ENCODE measurements around the gene SUV39H2.
A peak's percentile ranks its signal among the peaks of the same experiment; 100 is the strongest.

Gene SUV39H2, protein sequence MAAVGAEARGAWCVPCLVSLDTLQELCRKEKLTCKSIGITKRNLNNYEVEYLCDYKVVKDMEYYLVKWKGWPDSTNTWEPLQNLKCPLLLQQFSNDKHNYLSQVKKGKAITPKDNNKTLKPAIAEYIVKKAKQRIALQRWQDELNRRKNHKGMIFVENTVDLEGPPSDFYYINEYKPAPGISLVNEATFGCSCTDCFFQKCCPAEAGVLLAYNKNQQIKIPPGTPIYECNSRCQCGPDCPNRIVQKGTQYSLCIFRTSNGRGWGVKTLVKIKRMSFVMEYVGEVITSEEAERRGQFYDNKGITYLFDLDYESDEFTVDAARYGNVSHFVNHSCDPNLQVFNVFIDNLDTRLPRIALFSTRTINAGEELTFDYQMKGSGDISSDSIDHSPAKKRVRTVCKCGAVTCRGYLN

DNA sequence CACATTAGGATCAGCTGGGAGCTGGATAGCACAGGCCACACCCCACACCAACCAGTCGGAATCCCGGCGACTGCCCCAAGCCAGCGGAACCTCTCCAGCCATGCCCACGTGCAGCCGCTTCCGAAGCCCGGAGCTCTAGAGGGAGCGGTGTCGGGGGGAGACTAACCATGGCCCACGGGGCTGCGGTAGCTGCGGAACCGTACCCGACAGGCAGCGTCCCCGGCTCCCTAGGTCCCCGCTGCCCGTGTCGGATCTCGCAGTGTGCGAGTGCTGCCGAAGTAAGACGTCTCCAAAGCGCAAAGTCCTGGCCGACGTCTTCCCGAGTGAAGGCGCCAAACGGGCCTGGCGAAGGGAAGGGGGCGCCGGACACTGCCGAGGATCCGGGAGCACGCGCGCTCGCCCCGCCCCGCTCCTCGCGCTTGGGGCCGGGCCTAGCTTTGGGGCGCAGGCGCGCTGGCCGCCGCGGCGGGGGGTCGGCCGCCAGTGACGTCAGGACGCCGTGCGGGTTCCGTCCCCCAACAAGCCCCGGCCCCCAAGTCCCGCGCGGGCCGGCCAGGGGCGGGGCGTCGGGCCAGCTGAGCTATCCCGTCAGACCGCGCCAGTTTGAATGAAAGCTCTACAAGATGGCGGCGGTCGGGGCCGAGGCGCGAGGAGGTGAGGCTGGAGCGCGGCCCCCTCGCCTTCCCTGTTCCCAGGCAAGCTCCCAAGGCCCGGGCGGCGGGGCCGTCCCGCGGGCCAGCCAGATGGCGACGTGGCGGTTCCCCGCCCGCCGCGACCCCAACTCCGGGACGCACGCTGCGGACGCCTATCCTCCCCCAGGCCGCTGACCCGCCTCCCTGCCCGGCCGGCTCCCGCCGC, at the start of gene SUV39H2:
Gene SUV39H2, plus strand, starts transcription at position 601 of the 858 bp plus-strand sequence. Its CDS starts 23 bp downstream, at position 624.
- peak; percentile 99 for DNase-seq (ENCODE audit: low spot score)
- ChIA-PET CTCF (interaction anchor here (0.6 kb wide), 2 partner anchors 173 to 228 kb away, joined by 3 read pairs; no protein-coding TSS in a partner anchor), POLR2A (ENCODE audit: low non-redundant PET) (interaction anchor here (1.1 kb wide), 1 partner anchor 81 kb away, joined by 3 read pairs; the partner anchor contains the start of gene MEIG1)
- H3K27ac ChIP-seq = peak within 1 kb of the TSS; percentile 96
- TF ChIP-seq, protein P1, sequence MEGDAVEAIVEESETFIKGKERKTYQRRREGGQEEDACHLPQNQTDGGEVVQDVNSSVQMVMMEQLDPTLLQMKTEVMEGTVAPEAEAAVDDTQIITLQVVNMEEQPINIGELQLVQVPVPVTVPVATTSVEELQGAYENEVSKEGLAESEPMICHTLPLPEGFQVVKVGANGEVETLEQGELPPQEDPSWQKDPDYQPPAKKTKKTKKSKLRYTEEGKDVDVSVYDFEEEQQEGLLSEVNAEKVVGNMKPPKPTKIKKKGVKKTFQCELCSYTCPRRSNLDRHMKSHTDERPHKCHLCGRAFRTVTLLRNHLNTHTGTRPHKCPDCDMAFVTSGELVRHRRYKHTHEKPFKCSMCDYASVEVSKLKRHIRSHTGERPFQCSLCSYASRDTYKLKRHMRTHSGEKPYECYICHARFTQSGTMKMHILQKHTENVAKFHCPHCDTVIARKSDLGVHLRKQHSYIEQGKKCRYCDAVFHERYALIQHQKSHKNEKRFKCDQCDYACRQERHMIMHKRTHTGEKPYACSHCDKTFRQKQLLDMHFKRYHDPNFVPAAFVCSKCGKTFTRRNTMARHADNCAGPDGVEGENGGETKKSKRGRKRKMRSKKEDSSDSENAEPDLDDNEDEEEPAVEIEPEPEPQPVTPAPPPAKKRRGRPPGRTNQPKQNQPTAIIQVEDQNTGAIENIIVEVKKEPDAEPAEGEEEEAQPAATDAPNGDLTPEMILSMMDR (conservative IDR thresholded peaks at IDR 0.05; ENCODE audit: low read depth) = no peak

DNA sequence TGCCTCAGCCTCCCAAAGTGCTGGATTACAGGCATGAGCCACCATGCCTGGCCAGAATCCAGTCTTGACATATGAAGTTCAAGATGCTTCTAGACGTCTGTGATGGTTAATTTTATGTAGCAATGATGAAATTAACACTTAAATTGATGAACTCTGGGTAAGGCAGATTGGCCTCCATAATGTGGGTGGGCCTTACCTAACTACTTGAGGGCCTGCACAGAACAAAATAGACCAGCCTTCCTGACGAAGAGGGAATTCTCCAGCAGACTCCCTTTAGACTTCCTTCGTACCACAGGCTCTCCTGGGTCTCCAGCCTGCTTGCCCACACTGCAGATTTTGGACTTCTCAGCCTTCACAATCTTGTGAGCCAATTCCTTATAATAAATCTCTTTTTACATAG, 45.6 kb upstream of the SUV39H2 start:
- CTCF ChIA-PET = interaction anchor here (1.0 kb wide), 1 partner anchor 9 kb away, joined by 4 read pairs; no protein-coding TSS in a partner anchor
- TF ChIP-seq, protein P1 (conservative IDR thresholded peaks at IDR 0.05; ENCODE audit: low read depth) = no peak
- DNase-seq (ENCODE audit: low spot score) = no peak
- POLR2A ChIA-PET (ENCODE audit: low non-redundant PET) = no interaction called here
- H3K27ac ChIP-seq = no peak overlapping the region

DNA sequence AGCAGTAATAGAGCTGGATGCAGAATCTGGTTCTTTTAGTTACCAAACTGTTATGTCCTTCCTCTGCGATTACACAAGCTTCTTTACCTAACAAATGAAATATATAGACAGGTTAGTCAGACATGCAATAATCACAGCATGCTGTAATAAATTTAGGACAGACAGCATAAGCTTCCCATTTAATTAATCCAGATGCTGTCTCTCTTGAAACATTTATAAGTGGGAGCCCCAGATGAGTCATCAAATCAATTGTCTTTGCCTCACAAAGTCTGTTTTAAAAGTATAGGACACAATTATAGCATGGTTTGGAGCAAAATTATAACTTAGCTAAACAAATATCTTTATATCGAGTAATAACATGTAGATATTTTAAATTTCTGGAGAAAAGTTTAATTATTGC, 42.5 kb upstream of the SUV39H2 start:
- no peak for DNase-seq (ENCODE audit: low spot score)
- TF ChIP-seq, protein P1 (conservative IDR thresholded peaks at IDR 0.05; ENCODE audit: low read depth) = no peak
- peak overlapping the region; percentile 35; the same call in 1 of the 2 replicates for H3K27ac ChIP-seq
- CTCF ChIA-PET = interaction anchor here (1.9 kb wide), 1 partner anchor 13 kb away, joined by 6 read pairs; no protein-coding TSS in a partner anchor
- POLR2A ChIA-PET (ENCODE audit: low non-redundant PET) = interaction anchor here (0.6 kb wide), 1 partner anchor 1035 kb away, joined by 10 read pairs; no protein-coding TSS in a partner anchor

DNA sequence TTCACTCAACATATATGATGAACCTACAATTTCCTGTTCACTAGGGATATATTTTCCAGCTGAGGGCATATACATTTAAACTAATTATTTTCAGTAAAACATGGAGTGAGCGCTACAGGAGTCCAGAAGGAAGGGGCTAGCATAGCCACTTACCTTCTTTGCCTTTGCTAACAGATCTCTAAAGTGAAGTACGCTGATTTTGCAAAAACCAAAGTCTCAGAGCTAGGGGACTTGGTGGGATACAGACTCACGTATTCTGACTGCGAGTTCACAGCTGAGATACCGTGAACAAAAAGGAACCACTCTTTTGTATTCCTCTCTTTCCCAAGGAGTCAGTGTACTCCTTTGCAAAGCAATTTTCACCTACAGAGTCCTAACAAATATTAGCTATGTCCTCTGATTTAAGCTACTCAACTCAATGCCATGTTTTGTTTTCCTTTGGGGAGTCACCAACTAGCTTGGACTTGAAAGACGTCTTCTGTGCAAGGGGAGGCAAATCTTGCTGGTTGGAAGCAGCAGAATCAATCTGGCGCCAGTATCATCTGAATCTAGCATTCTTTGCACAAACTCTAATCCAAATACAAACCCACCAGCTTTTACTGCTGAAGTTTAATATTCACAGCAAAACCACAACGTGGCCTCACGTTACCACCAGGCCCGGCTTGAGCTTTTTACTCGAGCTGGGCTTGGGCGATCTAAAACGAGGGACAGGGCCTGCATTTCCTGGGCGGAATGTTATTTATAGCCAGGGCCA, 41.5 kb upstream of the SUV39H2 start:
- TF ChIP-seq, protein P1 (conservative IDR thresholded peaks at IDR 0.05; ENCODE audit: low read depth) = no peak
- ChIA-PET CTCF (interaction anchor here (0.6 to 1.9 kb wide), 3 partner anchors 14 to 269 kb away, joined by 3 to 6 read pairs (median 6); no protein-coding TSS in a partner anchor), POLR2A (ENCODE audit: low non-redundant PET) (no interaction called here)
- DNase-seq (ENCODE audit: low spot score) = no peak
- peak overlapping the region; percentile 87 for H3K27ac ChIP-seq

DNA sequence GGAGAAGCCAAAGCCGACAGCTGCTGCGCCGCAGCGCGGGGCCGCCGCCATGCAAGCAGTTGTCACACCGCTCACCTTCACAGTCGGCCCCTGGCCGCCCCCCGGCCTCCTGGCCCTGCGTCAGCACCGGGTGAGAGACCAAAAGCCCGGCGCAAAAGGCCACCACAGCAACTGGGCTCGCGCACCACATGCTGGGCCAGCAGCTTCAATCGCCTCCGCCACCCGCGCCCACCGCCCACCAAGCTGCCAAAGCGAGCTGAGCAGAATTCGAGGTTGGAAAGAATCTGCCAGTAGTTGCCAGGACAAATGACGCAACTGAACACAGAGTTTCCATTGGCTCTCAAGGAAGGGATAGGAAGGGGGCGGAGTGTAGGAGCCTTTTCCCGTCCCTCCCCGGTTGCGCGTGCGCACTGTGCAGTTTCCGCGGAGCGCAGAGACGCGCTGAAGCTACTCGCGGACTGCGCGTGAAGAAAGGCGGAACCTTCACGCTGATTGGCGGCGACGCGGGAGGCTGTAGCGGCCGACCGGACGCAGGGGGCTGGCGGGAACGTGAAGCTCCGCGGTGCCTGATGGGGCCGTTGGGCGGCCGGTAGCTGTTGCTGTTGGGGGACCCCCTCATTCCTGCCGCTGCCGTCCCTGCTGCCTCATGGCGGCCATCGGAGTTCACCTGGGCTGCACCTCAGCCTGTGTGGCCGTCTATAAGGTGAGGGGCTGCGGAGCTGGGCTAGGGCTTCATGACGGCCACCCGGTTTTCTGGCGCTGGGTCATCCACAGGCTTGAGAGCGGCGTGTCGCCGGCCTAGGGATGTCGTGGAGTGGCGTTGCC, 40.7 kb upstream of the SUV39H2 start, which contains the start of the genes CDNF, HSPA14 and MSANTD7:
Gene CDNF, minus strand, starts transcription at position 281 of the 825 bp plus-strand sequence. Its CDS starts 91 bp downstream, at position 190.
Gene HSPA14, plus strand, starts transcription at position 550 of the 825 bp plus-strand sequence. Its CDS starts 97 bp downstream, at position 647.
Gene MSANTD7, plus strand, starts transcription at position 550 of the 825 bp plus-strand sequence. CDS start 3,979 bp downstream, outside the sequence.
- ChIA-PET POLR2A (ENCODE audit: low non-redundant PET) (no interaction called here), CTCF (interaction anchor here (0.6 to 1.9 kb wide), 3 partner anchors 15 to 268 kb away, joined by 3 to 6 read pairs (median 6); no protein-coding TSS in a partner anchor)
- TF ChIP-seq, protein P1 (conservative IDR thresholded peaks at IDR 0.05; ENCODE audit: low read depth) = no peak
- peak; percentile 98 for DNase-seq (ENCODE audit: low spot score)
- peak within 1 kb of the TSS; percentile 87 for H3K27ac ChIP-seq

Data from RWPE1 (cell line).